Measurements from ENCODE around the gene SLC15A4.

DNA sequence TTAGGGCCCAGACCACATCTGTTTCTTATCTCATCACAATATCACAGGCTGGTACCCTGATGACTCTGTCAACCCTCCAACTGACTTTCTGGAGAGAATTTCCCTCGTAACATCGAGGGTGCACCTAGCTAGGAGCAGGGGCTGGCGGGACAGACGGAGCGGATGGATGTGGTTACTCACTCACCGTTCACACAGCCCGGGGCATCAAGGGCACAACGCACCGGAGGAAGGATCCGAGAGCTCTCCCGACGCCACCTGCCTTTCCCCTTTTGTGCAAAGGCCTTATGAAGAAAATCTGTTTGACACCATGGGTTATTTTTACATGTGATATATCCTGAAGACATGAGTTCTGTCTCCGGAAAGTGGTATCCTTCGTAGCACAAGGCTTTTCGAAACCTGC is 31.4 kb downstream of the SLC15A4 start:
- TF ChIP-seq POLR2AphosphoS5 (IDR thresholded peaks at IDR 0.05) (no peak), EP300 (IDR thresholded peaks at IDR 0.05) (no peak), POLR2A (IDR thresholded peaks at IDR 0.05) (no peak)
- TF ChIP-seq, protein P1, sequence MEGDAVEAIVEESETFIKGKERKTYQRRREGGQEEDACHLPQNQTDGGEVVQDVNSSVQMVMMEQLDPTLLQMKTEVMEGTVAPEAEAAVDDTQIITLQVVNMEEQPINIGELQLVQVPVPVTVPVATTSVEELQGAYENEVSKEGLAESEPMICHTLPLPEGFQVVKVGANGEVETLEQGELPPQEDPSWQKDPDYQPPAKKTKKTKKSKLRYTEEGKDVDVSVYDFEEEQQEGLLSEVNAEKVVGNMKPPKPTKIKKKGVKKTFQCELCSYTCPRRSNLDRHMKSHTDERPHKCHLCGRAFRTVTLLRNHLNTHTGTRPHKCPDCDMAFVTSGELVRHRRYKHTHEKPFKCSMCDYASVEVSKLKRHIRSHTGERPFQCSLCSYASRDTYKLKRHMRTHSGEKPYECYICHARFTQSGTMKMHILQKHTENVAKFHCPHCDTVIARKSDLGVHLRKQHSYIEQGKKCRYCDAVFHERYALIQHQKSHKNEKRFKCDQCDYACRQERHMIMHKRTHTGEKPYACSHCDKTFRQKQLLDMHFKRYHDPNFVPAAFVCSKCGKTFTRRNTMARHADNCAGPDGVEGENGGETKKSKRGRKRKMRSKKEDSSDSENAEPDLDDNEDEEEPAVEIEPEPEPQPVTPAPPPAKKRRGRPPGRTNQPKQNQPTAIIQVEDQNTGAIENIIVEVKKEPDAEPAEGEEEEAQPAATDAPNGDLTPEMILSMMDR (IDR thresholded peaks at IDR 0.05) = no peak

All from stomach (tissue), 4 donors.